CD4-positive, alpha-beta T cell treated with Interleukin-6 at 100 ng/mL for 8 hours (primary cell): ENCODE data around the gene MAPK13.
A peak's percentile ranks its signal among the peaks of the same experiment; 100 is the strongest.
"Not testable (repeated sequence)": the region's sequence is repeated elsewhere in the genome, so short reads cannot be mapped to it uniquely, and the experiment has no call there.

Source experiments
- DNase-seq: peaks from one replicate; pipeline ENCODE4 v3.0.0-alpha.2; 2020; ENCODE audit warnings: mixed read lengths, low spot score

MAPK13 gene

GRCh38 chr6:36127462-36128016 lies 2.8 kb upstream of the MAPK13 start:
- no peak for DNase-seq

- DNase-seq = no peak
These were observed 2.2 kb upstream of the MAPK13 start for GRCh38 chr6:36128073-36128472.

GRCh38 chr6:36128793-36129192 lies 1.5 kb upstream of the MAPK13 start:
- DNase-seq = no peak

GRCh38 chr6:36129334-36129733 lies 979 bp upstream of the MAPK13 start:
- DNase-seq = not testable (repeated sequence)

- DNase-seq = peak; percentile 38
These were observed 576 bp downstream of the MAPK13 start for GRCh38 chr6:36130667-36131510.

GRCh38 chr6:36131511-36132245 lies 1.4 kb downstream of the MAPK13 start:
- DNase-seq = peak; percentile 62

- DNase-seq = no peak
These were observed 2.1 kb downstream of the MAPK13 start for GRCh38 chr6:36132246-36132895.

GRCh38 chr6:36133148-36133547 lies 2.8 kb downstream of the MAPK13 start:
- no peak for DNase-seq

- DNase-seq = no peak
These were observed 3.6 kb downstream of the MAPK13 start for GRCh38 chr6:36133912-36134311.

- DNase-seq = no peak
These were observed 4.9 kb downstream of the MAPK13 start for GRCh38 chr6:36135053-36135731.

GRCh38 chr6:36136034-36136433 lies 5.7 kb downstream of the MAPK13 start:
- no peak for DNase-seq

- no peak for DNase-seq
These were observed 6.2 kb downstream of the MAPK13 start for GRCh38 chr6:36136551-36136950.

GRCh38 chr6:36138667-36139066 lies 8.4 kb downstream of the MAPK13 start:
- no peak for DNase-seq

GRCh38 chr6:36139431-36139830 lies 9.1 kb downstream of the MAPK13 start:
- DNase-seq = no peak

GRCh38 chr6:36139991-36140710 lies 9.8 kb downstream of the MAPK13 start:
- DNase-seq = no peak

- no peak for DNase-seq
These were observed 10.8 kb downstream of the MAPK13 start for GRCh38 chr6:36141091-36141490.

- no peak for DNase-seq
These were observed 11.6 kb downstream of the MAPK13 start for GRCh38 chr6:36141961-36142360.

GRCh38 chr6:36142971-36143838 lies 12.9 kb downstream of the MAPK13 start:
- no peak for DNase-seq

- no peak for DNase-seq
These were observed 15.2 kb downstream of the MAPK13 start for GRCh38 chr6:36145495-36145894.

- no peak for DNase-seq
These were observed 17.0 kb downstream of the MAPK13 start for GRCh38 chr6:36147294-36147693.
